ENCODE data around the gene CREB5.

Gene CREB5

DNA sequence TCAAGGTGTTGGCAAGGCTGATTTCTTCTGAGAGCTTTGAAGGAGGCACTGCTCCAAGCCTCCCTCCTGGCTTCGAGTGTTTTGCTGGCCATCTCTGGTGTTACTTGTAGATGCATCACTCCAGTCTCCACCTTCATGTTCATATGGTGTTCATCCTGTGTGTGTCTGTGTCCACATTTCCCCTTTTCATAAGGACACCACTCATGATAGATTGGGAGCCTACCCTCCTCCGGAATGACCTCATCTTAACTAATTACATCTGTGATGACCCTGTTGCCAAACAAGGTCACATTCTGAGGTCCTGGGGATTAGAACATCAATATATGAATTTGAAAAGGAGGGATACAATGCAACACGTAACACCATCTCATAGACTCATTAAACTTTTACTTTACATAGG is 119.0 kb downstream of the CREB5 start:
- WGBS: 96% methylated on average over 3 of the region's 3 CpGs
- peaks cover 0 to 4% of the 10 kb centered on the region in 2 experiments for H3K36me3 ChIP-seq (ENCODE audit: control insufficient read depth in 1 of 2, insufficient read depth in 2 of 2, low read depth in 1 of 2, low read length in 2 of 2)
- H3K9ac ChIP-seq (ENCODE audit: low read length): no peak overlapping the region
- H3K4me1 ChIP-seq (ENCODE audit: control insufficient read depth, insufficient read depth, low read depth, low read length): peaks cover 6% of the 10 kb centered on the region
- H2AFZ ChIP-seq (ENCODE audit: low read depth, low read length): no peak overlapping the region
- H4K91ac ChIP-seq (ENCODE audit: low read length): no peak overlapping the region
- H3K18ac ChIP-seq (ENCODE audit: low read depth in 1 of 2, low read length in 2 of 2): no peak overlapping the region
- no peak overlapping the region for H3K14ac ChIP-seq (ENCODE audit: low read length in 2 of 2)
- no peak overlapping the region for H3K4ac ChIP-seq (ENCODE audit: low read depth in 1 of 2, low read length in 2 of 2)
- no peak overlapping the region for H3K27ac ChIP-seq (ENCODE audit: low read length, poor library complexity, severe bottlenecking)
- H3K79me1 ChIP-seq (replicated peaks; ENCODE audit: low read length, poor library complexity, severe bottlenecking): no peaks in the 10 kb centered on the region
- no peak for DNase-seq
- H3K9me3 ChIP-seq (ENCODE audit: control insufficient read depth, low read length): no peaks in the 10 kb centered on the region
- H2AK5ac ChIP-seq (ENCODE audit: low read length, severe bottlenecking): no peak overlapping the region
- H2BK5ac ChIP-seq (ENCODE audit: low read depth, low read length, poor library complexity, severe bottlenecking): no peak overlapping the region
- no peak overlapping the region for H3K4me2 ChIP-seq (ENCODE audit: low read length, poor library complexity, severe bottlenecking)
- no peak overlapping the region for H2BK15ac ChIP-seq (ENCODE audit: low read depth, poor library complexity, severe bottlenecking)
- no peak overlapping the region for H3K23ac ChIP-seq (ENCODE audit: low read length in 2 of 2)
- no peak overlapping the region for H2BK12ac ChIP-seq (ENCODE audit: low read length in 2 of 2)
- H2BK120ac ChIP-seq (ENCODE audit: low read depth, low read length): no peak overlapping the region
- no peaks in the 10 kb centered on the region for H3K27me3 ChIP-seq (ENCODE audit: control insufficient read depth in 1 of 2, insufficient read depth in 1 of 2, low read length in 2 of 2)
- H3K4me3 ChIP-seq (ENCODE audit: insufficient read depth in 1 of 2, low read depth in 1 of 2, low read length in 2 of 2): no peak overlapping the region
- H4K8ac ChIP-seq (ENCODE audit: low read length): no peak overlapping the region

DNA sequence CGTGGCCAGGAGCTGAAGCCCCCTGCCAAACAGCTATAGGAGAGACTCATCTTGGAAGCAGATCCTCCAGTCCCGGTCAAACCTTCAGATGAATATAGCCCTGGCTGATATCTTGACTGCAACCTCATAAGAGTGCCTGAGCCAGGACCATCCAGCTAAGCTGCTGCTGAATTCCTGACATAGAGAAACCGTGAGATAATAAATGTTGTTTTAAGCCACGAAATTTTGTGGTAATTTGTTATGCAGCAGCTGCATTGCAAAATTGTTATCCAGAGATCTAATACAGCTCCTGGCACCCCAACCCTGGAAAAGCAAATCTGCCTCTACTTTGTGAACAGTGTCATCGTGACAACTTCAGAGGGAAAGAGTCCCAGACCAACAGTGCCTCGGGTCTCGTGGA is 119.9 kb downstream of the CREB5 start:
- no peak overlapping the region for H2BK12ac ChIP-seq (ENCODE audit: low read length in 2 of 2)
- no peak overlapping the region for H3K27ac ChIP-seq (ENCODE audit: low read length, poor library complexity, severe bottlenecking)
- WGBS: 92% methylated on average over 7 of the region's 7 CpGs

DNA sequence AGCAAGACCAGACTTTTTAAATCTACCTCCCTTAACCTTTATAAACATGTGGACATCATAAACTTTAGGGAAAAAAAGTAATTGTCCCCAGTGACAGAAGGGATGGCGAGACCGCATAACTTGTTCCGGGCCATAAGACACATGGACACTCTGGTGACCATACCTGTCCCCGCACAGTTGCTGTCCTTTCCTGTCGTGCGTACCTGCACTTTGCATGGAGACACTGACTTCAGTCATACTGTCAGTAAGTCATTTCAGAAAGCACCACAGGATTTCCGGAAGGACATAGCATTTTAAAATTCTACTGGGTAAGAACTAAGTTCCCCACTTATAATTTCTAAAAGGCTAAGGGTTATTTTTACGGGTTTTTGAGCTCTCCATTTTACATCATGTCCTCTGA is 120.9 kb downstream of the CREB5 start:
- Histone ChIP-seq H4K8ac (ENCODE audit: low read length) (no peak overlapping the region), H4K91ac (ENCODE audit: low read length) (no peak overlapping the region), H3K14ac (ENCODE audit: low read length in 2 of 2) (no peak overlapping the region), H3K27ac (ENCODE audit: low read length, poor library complexity, severe bottlenecking) (no peak overlapping the region), H3K4me3 (ENCODE audit: insufficient read depth in 1 of 2, low read depth in 1 of 2, low read length in 2 of 2) (no peak overlapping the region), H2BK15ac (ENCODE audit: low read depth, poor library complexity, severe bottlenecking) (no peak overlapping the region), H3K4ac (ENCODE audit: low read depth in 1 of 2, low read length in 2 of 2) (no peak overlapping the region), H2BK120ac (ENCODE audit: low read depth, low read length) (no peak overlapping the region), H3K18ac (ENCODE audit: low read depth in 1 of 2, low read length in 2 of 2) (no peak overlapping the region), H3K9me3 (ENCODE audit: control insufficient read depth, low read length) (no peaks in the 10 kb centered on the region), H3K4me2 (ENCODE audit: low read length, poor library complexity, severe bottlenecking) (no peak overlapping the region), H2AK5ac (ENCODE audit: low read length, severe bottlenecking) (no peak overlapping the region), H3K4me1 (ENCODE audit: control insufficient read depth, insufficient read depth, low read depth, low read length) (peaks cover 6% of the 10 kb centered on the region), H2BK12ac (ENCODE audit: low read length in 2 of 2) (no peak overlapping the region), H2BK5ac (ENCODE audit: low read depth, low read length, poor library complexity, severe bottlenecking) (no peak overlapping the region), H3K27me3 (ENCODE audit: control insufficient read depth in 1 of 2, insufficient read depth in 1 of 2, low read length in 2 of 2) (no peaks in the 10 kb centered on the region), H3K9ac (ENCODE audit: low read length) (peak overlapping the region; percentile 77), H3K23ac (ENCODE audit: low read length in 2 of 2) (no peak overlapping the region), H2AFZ (ENCODE audit: low read depth, low read length) (no peak overlapping the region), H3K79me1 (replicated peaks; ENCODE audit: low read length, poor library complexity, severe bottlenecking) (no peaks in the 10 kb centered on the region), H3K36me3 (ENCODE audit: control insufficient read depth in 1 of 2, insufficient read depth in 2 of 2, low read depth in 1 of 2, low read length in 2 of 2) (no peaks in the 10 kb centered on the region)
- no peak for DNase-seq
- WGBS: 97% methylated on average over 7 of the region's 8 CpGs

More for the DNA sequence above, 119.9 kb downstream of the CREB5 start:
- no peak overlapping the region for H4K8ac ChIP-seq (ENCODE audit: low read length)
- DNase-seq: no peak
- no peak overlapping the region for H4K91ac ChIP-seq (ENCODE audit: low read length)
- H2BK5ac ChIP-seq (ENCODE audit: low read depth, low read length, poor library complexity, severe bottlenecking): no peak overlapping the region
- H3K23ac ChIP-seq (ENCODE audit: low read length in 2 of 2): no peak overlapping the region
- H3K27me3 ChIP-seq (ENCODE audit: control insufficient read depth in 1 of 2, insufficient read depth in 1 of 2, low read length in 2 of 2): no peaks in the 10 kb centered on the region
- H3K4me1 ChIP-seq (ENCODE audit: control insufficient read depth, insufficient read depth, low read depth, low read length): peaks cover 6% of the 10 kb centered on the region
- H3K4ac ChIP-seq (ENCODE audit: low read depth in 1 of 2, low read length in 2 of 2): no peak overlapping the region
- H3K79me1 ChIP-seq (replicated peaks; ENCODE audit: low read length, poor library complexity, severe bottlenecking): no peaks in the 10 kb centered on the region
- H2AK5ac ChIP-seq (ENCODE audit: low read length, severe bottlenecking): peak overlapping the region; percentile 47
- no peaks in the 10 kb centered on the region for H3K9me3 ChIP-seq (ENCODE audit: control insufficient read depth, low read length)
- no peak overlapping the region for H3K9ac ChIP-seq (ENCODE audit: low read length)
- H3K4me2 ChIP-seq (ENCODE audit: low read length, poor library complexity, severe bottlenecking): no peak overlapping the region
- H3K18ac ChIP-seq (ENCODE audit: low read depth in 1 of 2, low read length in 2 of 2): no peak overlapping the region
- no peak overlapping the region for H2BK120ac ChIP-seq (ENCODE audit: low read depth, low read length)
- no peak overlapping the region for H3K14ac ChIP-seq (ENCODE audit: low read length in 2 of 2)
- H3K4me3 ChIP-seq (ENCODE audit: insufficient read depth in 1 of 2, low read depth in 1 of 2, low read length in 2 of 2): no peak overlapping the region
- H2AFZ ChIP-seq (ENCODE audit: low read depth, low read length): no peak overlapping the region
- H2BK15ac ChIP-seq (ENCODE audit: low read depth, poor library complexity, severe bottlenecking): no peak overlapping the region
- peaks cover 0 to 4% of the 10 kb centered on the region in 2 experiments for H3K36me3 ChIP-seq (ENCODE audit: control insufficient read depth in 1 of 2, insufficient read depth in 2 of 2, low read depth in 1 of 2, low read length in 2 of 2)

DNA sequence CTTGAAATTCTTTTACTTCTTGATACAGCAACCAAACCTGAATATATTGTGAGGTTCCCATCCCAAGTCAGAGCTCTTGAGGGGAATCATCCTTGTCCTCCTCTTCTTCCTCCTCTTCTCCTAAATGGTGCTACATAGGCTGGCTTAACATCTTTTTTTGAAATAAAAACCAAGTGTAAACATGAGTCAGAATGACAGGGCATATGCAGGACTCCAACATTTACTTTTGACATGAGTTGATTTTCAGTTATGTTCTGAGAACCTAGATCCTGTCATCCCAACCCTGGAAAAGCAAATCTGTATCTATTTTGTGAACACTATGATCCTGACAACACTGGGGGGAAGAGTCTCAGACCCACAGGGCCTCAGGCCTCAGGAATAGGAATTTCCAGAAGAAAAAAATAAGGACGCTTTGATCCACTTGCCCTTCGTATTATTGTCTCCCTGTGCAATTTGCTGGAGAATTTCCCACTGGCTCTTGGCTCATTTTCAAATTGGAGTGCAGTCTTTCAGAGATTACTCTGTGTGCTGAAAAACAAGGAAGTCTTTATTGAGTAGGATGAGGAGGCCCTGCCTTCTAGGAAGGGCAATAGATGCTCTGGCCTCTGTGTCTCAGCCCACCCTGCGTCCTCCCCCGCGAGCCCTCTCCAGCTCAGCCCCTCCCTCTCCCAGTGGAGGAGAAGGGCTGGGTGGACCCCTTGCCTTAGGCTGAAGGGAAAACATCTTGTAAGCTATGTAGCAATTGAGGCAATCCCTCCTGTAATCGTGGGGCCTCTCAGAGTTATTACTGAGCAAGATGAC is 121.6 kb downstream of the CREB5 start:
- Histone ChIP-seq H4K91ac (ENCODE audit: low read length) (no peak overlapping the region), H3K36me3 (ENCODE audit: control insufficient read depth in 1 of 2, insufficient read depth in 2 of 2, low read depth in 1 of 2, low read length in 2 of 2) (no peaks in the 10 kb centered on the region), H2AFZ (ENCODE audit: low read depth, low read length) (no peak overlapping the region), H3K4ac (ENCODE audit: low read depth in 1 of 2, low read length in 2 of 2) (no peak overlapping the region), H3K9ac (ENCODE audit: low read length) (peak overlapping the region; percentile 77), H3K9me3 (ENCODE audit: control insufficient read depth, low read length) (no peaks in the 10 kb centered on the region), H3K79me1 (replicated peaks; ENCODE audit: low read length, poor library complexity, severe bottlenecking) (no peaks in the 10 kb centered on the region), H3K18ac (ENCODE audit: low read depth in 1 of 2, low read length in 2 of 2) (no peak overlapping the region), H3K27ac (ENCODE audit: low read length, poor library complexity, severe bottlenecking) (no peak overlapping the region), H2BK12ac (ENCODE audit: low read length in 2 of 2) (no peak overlapping the region), H3K23ac (ENCODE audit: low read length in 2 of 2) (no peak overlapping the region), H4K8ac (ENCODE audit: low read length) (no peak overlapping the region), H2BK15ac (ENCODE audit: low read depth, poor library complexity, severe bottlenecking) (no peak overlapping the region), H3K4me2 (ENCODE audit: low read length, poor library complexity, severe bottlenecking) (no peak overlapping the region), H3K27me3 (ENCODE audit: control insufficient read depth in 1 of 2, insufficient read depth in 1 of 2, low read length in 2 of 2) (no peaks in the 10 kb centered on the region), H3K14ac (ENCODE audit: low read length in 2 of 2) (no peak overlapping the region), H3K4me3 (ENCODE audit: insufficient read depth in 1 of 2, low read depth in 1 of 2, low read length in 2 of 2) (no peak overlapping the region), H2AK5ac (ENCODE audit: low read length, severe bottlenecking) (peak overlapping the region; percentile 3), H3K4me1 (ENCODE audit: control insufficient read depth, insufficient read depth, low read depth, low read length) (peaks cover 6% of the 10 kb centered on the region), H2BK5ac (ENCODE audit: low read depth, low read length, poor library complexity, severe bottlenecking) (no peak overlapping the region), H2BK120ac (ENCODE audit: low read depth, low read length) (no peak overlapping the region)
- no peak for DNase-seq
- WGBS: 77% methylated on average over 6 of the region's 6 CpGs

All from mesenchymal stem cell (in vitro differentiated cells and primary cell).